SJSA1 (cell line): ENCODE measurements around the gene OSCP1. TPM values are rescaled to one million over a fixed set of nuclear protein-coding genes. Genes with fewer than 3 reads are reported as not detected.
A peak's percentile ranks its signal among the peaks of the same experiment; 100 is the strongest.

Experiments used
- DNase-seq, 2 experiments: peaks; one replicate each; pipeline ENCODE4 v3.0.0-alpha.2; 2015 to 2020; ENCODE audit warnings: low spot score in 2 of 2, low read depth in 1 of 2
- H3K27ac ChIP-seq: fragments of 250-450 bp; sonication (Bioruptor Pico); 2 replicates; pipeline ENCODE4 v1.5.1; 2020; ENCODE audit warnings: mild to moderate bottlenecking, moderate library complexity
- H3K27me3 ChIP-seq: fragments of 250-450 bp; sonication (Bioruptor Pico); replicated peaks from 2 replicates; pipeline ENCODE4 v1.5.1; 2020; ENCODE audit warnings: mild to moderate bottlenecking, moderate library complexity
- H3K36me3 ChIP-seq: fragments of 250-450 bp; sonication (Bioruptor Pico); 2 replicates; pipeline ENCODE4 v1.5.1; 2020; ENCODE audit warnings: mild to moderate bottlenecking
- H3K4me1 ChIP-seq: fragments of 250-450 bp; sonication (Bioruptor Pico); replicated peaks from 2 replicates; pipeline ENCODE4 v1.6.1; 2021; ENCODE audit warnings: mild to moderate bottlenecking
- H3K4me3 ChIP-seq: fragments of 250-450 bp; sonication (Bioruptor Pico); 2 replicates; pipeline ENCODE4 v1.5.1; 2020; ENCODE audit warnings: mild to moderate bottlenecking
- H3K9me3 ChIP-seq: fragments of 250-450 bp; sonication (Bioruptor Pico); replicated peaks from 2 replicates; pipeline ENCODE4 v1.5.1; 2020; ENCODE audit warnings: mild to moderate bottlenecking
- total RNA-seq: library from RNA; depleted of rRNA; stranded (reverse); fragments of >200 nt; shearing (Covaris generic); gene quantifications from 2 replicates; pipeline ENCODE4 v1.2.3, GENCODE V29; 2014

Gene OSCP1
- total RNA-seq, 1 experiment from 2014 or later: 1.5 TPM

- Histone ChIP-seq H3K36me3 (peaks cover 8% of the 10 kb centered on the region; the same call in 1 of the 2 replicates), H3K4me1 (peaks cover 26% of the 10 kb centered on the region), H3K27ac (peak overlapping the region; percentile 61), H3K4me3 (peak overlapping the region; percentile 41), H3K27me3 (no peaks in the 10 kb centered on the region), H3K9me3 (no peaks in the 10 kb centered on the region)
- no peak for DNase-seq
Observed at GRCh38 chr1:36400514-36400824, 49.8 kb downstream of the OSCP1 start.

- peaks cover 16% of the 10 kb centered on the region for H3K36me3 ChIP-seq
- peak overlapping the region; percentile 61 for H3K27ac ChIP-seq
- DNase-seq: no peak
- H3K4me3 ChIP-seq: peak overlapping the region; percentile 73
- no peaks in the 10 kb centered on the region for H3K9me3 ChIP-seq
- H3K27me3 ChIP-seq: no peaks in the 10 kb centered on the region
- peaks cover 26% of the 10 kb centered on the region for H3K4me1 ChIP-seq
Observed at GRCh38 chr1:36398370-36398977, 51.8 kb downstream of the OSCP1 start.

GRCh38 chr1:36397378-36398230 is 52.6 kb downstream of the OSCP1 start, which contains the start of gene LSM10:
LSM10 (minus strand) TSS chr1:36397908; CDS start chr1:36394129, 3,779 bp downstream.
- Histone ChIP-seq H3K36me3 (peaks cover 25% of the 10 kb centered on the region), H3K27me3 (no peaks in the 10 kb centered on the region), H3K4me1 (peaks cover 26% of the 10 kb centered on the region), H3K4me3 (peak within 1 kb of the TSS; percentile 73), H3K9me3 (no peaks in the 10 kb centered on the region), H3K27ac (peak within 1 kb of the TSS; percentile 61)
- DNase-seq: peak; percentile 89 to 94

- Histone ChIP-seq H3K27ac (peak overlapping the region; percentile 61; the same call in 1 of the 2 replicates), H3K4me3 (peak overlapping the region; percentile 73)
Observed at GRCh38 chr1:36397083-36397377, 53.2 kb downstream of the OSCP1 start.

GRCh38 chr1:36396359-36396758 is 53.9 kb downstream of the OSCP1 start:
- no peak for DNase-seq
- H3K9me3 ChIP-seq: no peaks in the 10 kb centered on the region
- H3K27me3 ChIP-seq: no peaks in the 10 kb centered on the region
- no peak overlapping the region for H3K4me3 ChIP-seq
- H3K4me1 ChIP-seq: peaks cover 15% of the 10 kb centered on the region
- H3K36me3 ChIP-seq: peaks cover 36% of the 10 kb centered on the region
- H3K27ac ChIP-seq: no peak overlapping the region

More at GRCh38 chr1:36397083-36397377, 53.2 kb downstream of the OSCP1 start:
- Histone ChIP-seq H3K27me3 (no peaks in the 10 kb centered on the region), H3K36me3 (peaks cover 31% of the 10 kb centered on the region), H3K9me3 (no peaks in the 10 kb centered on the region), H3K4me1 (peaks cover 21% of the 10 kb centered on the region)
- DNase-seq: no peak

GRCh38 chr1:36393686-36394085 is 56.6 kb downstream of the OSCP1 start:
- no peak overlapping the region for H3K4me3 ChIP-seq
- H3K27me3 ChIP-seq: no peaks in the 10 kb centered on the region
- no peak overlapping the region for H3K27ac ChIP-seq
- no peaks in the 10 kb centered on the region for H3K9me3 ChIP-seq
- H3K4me1 ChIP-seq: peaks cover 9% of the 10 kb centered on the region; the same call in 1 of the 2 replicates
- no peak for DNase-seq
- peaks cover 47% of the 10 kb centered on the region for H3K36me3 ChIP-seq

- Histone ChIP-seq H3K27me3 (no peaks in the 10 kb centered on the region), H3K4me3 (no peak overlapping the region), H3K4me1 (peaks cover 10% of the 10 kb centered on the region), H3K27ac (no peak overlapping the region), H3K36me3 (peaks cover 51% of the 10 kb centered on the region), H3K9me3 (no peaks in the 10 kb centered on the region)
- DNase-seq: no peak
Observed at GRCh38 chr1:36392836-36393235, 57.4 kb downstream of the OSCP1 start.

- Histone ChIP-seq H3K4me1 (peaks cover 19% of the 10 kb centered on the region), H3K27me3 (no peaks in the 10 kb centered on the region), H3K9me3 (no peaks in the 10 kb centered on the region), H3K36me3 (peaks cover 45% of the 10 kb centered on the region), H3K27ac (no peak overlapping the region), H3K4me3 (no peak overlapping the region)
- no peak for DNase-seq
Observed at GRCh38 chr1:36391271-36391670, 59.0 kb downstream of the OSCP1 start.

- Histone ChIP-seq H3K4me1 (peaks cover 19% of the 10 kb centered on the region), H3K4me3 (no peak overlapping the region), H3K9me3 (no peaks in the 10 kb centered on the region), H3K27me3 (no peaks in the 10 kb centered on the region), H3K27ac (no peak overlapping the region), H3K36me3 (peaks cover 46% of the 10 kb centered on the region)
- DNase-seq: no peak
Observed at GRCh38 chr1:36390411-36390810, 59.8 kb downstream of the OSCP1 start.

GRCh38 chr1:36389999-36390398 is 60.3 kb downstream of the OSCP1 start:
- Histone ChIP-seq H3K9me3 (no peaks in the 10 kb centered on the region), H3K27me3 (no peaks in the 10 kb centered on the region), H3K4me3 (no peak overlapping the region), H3K27ac (no peak overlapping the region), H3K36me3 (peaks cover 48% of the 10 kb centered on the region), H3K4me1 (peaks cover 19% of the 10 kb centered on the region)
- no peak for DNase-seq

- no peak overlapping the region for H3K27ac ChIP-seq
- peaks cover 25% of the 10 kb centered on the region for H3K4me1 ChIP-seq
- H3K36me3 ChIP-seq: peaks cover 51% of the 10 kb centered on the region
- H3K9me3 ChIP-seq: no peaks in the 10 kb centered on the region
- H3K27me3 ChIP-seq: no peaks in the 10 kb centered on the region
- DNase-seq: no peak
- no peak overlapping the region for H3K4me3 ChIP-seq
Observed at GRCh38 chr1:36389261-36389660, 61.0 kb downstream of the OSCP1 start.

- peak overlapping the region; percentile 99 for H3K27ac ChIP-seq
- H3K36me3 ChIP-seq: peaks cover 33% of the 10 kb centered on the region
- peak overlapping the region; percentile 81 for H3K4me3 ChIP-seq
- H3K9me3 ChIP-seq: no peaks in the 10 kb centered on the region
- peak; percentile 57 to 76 for DNase-seq
- peaks cover 28% of the 10 kb centered on the region for H3K4me1 ChIP-seq
- no peaks in the 10 kb centered on the region for H3K27me3 ChIP-seq
Observed at GRCh38 chr1:36387141-36387949, 62.9 kb downstream of the OSCP1 start.

GRCh38 chr1:36386265-36387140 is 63.7 kb downstream of the OSCP1 start:
- peak; percentile 98 to 99 for DNase-seq
- no peaks in the 10 kb centered on the region for H3K9me3 ChIP-seq
- H3K36me3 ChIP-seq: peaks cover 26% of the 10 kb centered on the region
- H3K4me3 ChIP-seq: peak overlapping the region; percentile 81
- H3K4me1 ChIP-seq: peaks cover 28% of the 10 kb centered on the region
- H3K27ac ChIP-seq: peak overlapping the region; percentile 99
- H3K27me3 ChIP-seq: no peaks in the 10 kb centered on the region
